Pulmonary artery endothelial cell (primary cell): ENCODE results near the gene OR1F1. TPM values are rescaled to one million over a fixed set of nuclear protein-coding genes. Genes with fewer than 3 reads are reported as not detected.
"Not testable (repeated sequence)": the region's sequence is repeated elsewhere in the genome, so short reads cannot be mapped to it uniquely, and the experiment has no call there.

Experiments
- DNase-seq: peaks from one replicate; pipeline ENCODE4 v3.0.0-alpha.2; 2011; ENCODE audit warnings: low read depth, low spot score
- total RNA-seq: library from RNA; depleted of rRNA; stranded (reverse); fragments of >200 nt; gene quantifications from 2 replicates; pipeline ENCODE4 v1.2.3, GENCODE V29; 2014

OR1F1 gene
- total RNA-seq, 1 donor from 2014 or later: 0.13 TPM

DNA sequence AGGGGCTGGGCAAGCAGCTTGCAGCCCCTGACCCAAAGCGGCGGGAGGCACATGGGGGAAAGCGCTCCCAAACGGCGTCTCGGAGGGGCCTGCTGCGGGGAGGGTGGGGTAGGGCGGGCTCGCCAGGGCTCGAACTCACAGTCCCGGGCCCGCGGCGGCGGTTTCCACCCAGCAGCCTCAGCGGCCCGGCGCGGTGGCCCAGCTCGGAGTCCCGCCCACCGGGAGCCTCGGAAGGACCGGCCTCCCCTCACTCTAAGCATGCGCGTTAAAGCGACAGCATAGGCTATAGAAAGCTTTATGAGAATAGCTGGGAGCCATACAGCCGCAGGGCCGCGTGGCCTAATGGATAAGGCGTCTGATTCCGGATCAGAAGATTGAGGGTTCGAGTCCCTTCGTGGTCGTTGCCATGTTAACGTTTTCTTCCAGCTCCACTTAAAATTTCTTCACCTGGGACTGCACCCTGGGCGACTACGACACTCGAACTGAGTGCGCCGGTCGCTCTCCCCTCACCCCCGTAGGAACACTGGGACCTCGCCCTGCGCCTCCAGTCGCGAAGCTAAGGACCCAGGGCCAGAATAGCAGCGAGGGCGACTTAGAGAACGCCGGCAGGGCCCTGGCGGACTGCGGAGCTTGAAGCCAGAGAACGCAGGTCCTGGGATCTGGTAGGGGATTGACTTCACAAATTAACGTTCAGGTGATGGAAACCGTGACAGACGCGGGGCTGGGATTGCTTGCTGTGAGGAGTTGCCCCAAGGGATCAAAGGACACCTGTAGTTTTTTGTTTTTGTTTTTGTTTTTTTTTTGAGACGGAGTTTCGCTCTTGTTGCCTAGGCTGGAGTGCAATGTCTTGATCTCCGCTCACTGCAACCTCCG is 37.4 kb upstream of the OR1F1 start:
- peak; percentile 73 for DNase-seq

GRCh38 chr16:3152027-3152276 is 36.1 kb upstream of the OR1F1 start:
- no peak for DNase-seq

- peak; percentile 44 for DNase-seq
These were observed 35.6 kb upstream of the OR1F1 start for GRCh38 chr16:3152277-3152990.

- no peak for DNase-seq
These were observed 35.0 kb upstream of the OR1F1 start for GRCh38 chr16:3152991-3153368.

GRCh38 chr16:3155181-3155580 is 32.8 kb upstream of the OR1F1 start:
- no peak for DNase-seq

GRCh38 chr16:3155972-3156371 is 32.0 kb upstream of the OR1F1 start:
- no peak for DNase-seq

DNA sequence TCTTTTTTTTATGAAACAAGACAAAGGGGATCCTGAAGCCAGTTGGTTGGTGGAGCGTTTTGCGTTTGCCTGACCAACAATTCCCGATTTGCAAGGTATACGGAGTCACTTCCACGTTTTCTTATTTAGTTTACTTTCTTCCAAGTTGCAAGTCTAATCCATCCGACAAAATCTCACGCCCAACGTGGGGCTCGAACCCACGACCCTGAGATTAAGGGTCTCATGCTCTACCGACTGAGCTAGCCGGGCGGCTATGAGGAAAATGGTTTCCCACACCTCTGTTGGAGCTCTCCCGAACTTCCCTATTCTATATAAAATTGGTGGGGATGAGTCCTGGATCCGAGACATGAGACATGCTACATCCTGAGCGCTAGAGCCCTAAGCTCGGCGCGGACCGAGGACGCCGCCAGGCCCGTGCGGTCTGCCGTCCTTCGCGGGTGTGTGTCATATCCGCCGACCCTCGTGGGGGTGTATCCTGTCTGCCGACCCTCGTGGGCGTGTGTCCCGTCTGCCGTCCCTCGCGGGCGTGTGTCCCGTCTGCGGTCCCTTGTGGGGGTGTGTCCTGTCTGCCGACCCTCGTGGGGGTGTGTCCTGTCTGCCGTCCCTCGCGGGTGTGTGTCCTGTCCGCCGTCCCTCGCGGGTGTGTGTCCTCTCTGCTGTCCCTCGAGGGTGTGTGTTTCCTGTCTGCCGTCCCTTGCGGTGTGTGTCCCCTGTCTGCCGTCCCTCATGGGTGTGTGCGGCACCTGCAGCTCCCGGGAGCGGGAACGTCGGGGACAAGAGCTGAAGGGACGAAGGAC is 30.6 kb upstream of the OR1F1 start:
- peak; percentile 46 for DNase-seq

- DNase-seq: no peak
These were observed 29.9 kb upstream of the OR1F1 start for GRCh38 chr16:3158026-3158509.

- DNase-seq: peak; percentile 33
These were observed 29.3 kb upstream of the OR1F1 start for GRCh38 chr16:3158510-3159314.

- DNase-seq: no peak
These were observed 26.6 kb upstream of the OR1F1 start for GRCh38 chr16:3161235-3162018.

DNA sequence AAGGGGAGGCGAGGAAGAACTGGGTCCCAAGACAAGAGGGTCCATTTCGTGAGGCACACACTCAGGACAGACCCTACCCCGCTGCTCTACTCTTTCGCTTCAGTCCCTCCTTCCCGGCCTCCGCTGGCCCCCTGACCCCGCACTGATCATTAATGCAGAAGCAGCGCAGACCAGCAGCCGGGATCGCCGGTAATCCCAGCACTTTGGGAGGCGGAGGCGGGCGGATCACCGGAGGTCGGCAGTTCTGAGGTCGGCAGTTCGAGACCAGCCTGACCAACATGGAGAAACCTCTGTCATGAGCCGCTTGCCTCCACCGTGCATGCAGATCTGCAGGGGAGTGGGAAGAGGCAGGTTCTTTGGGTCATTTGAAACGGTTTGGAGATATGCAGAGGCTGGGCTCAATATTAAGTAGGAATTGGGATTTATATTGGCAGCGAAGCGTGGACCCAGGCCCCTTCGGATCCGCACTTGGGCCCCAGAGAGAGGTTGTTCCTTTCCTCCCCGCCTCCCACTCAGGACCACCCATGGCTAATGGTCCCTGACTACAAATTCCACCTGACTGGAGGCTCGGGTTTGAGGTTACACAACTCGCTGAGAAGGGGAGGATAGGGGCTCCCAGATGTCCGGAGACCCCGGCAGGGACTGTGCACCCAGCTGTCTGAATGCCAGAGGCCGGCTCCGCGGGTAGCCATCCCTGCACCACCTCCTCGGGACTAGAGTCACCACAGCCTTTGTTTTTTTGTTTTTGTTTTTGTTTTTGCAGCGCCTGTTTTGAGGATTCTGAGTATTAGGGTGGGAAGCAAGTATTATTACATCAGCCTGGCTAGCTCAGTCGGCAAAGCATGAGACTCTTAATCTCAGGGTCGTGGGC is 23.6 kb upstream of the OR1F1 start:
- no peak for DNase-seq

DNA sequence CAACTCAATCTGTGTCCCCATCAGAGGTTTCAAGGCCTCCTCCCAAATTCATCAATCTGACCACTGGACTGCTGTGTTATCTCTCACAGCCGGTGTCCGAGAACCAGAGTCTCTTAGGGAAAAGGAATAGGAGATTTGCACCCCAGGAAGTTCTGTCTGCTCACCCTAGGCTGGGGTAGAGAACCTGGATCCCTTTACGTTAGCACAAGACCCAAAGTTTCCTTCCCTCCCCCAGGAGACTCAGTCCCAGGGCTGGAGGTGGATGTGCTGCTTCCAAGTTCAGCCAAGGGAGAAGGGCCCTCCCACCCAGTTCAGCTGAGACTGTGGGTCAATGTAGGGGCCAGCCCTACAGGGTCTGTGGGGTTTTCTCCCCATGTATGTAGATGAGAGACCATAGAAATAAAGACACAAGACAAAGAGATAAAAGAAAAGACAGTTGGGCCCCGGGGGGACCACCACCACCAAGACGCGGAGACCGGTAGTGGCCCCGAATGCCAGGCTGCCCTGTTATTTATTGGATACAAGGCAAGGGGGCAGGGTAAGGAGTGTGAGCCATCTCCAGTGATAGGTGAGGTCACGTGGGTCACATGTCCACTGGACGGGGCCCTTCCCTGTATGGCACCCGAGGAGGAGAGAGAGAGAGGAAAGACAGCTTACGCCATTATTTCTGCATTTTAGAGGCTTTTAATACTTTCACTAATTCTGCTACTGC is 22.7 kb upstream of the OR1F1 start:
- DNase-seq: no peak

DNA sequence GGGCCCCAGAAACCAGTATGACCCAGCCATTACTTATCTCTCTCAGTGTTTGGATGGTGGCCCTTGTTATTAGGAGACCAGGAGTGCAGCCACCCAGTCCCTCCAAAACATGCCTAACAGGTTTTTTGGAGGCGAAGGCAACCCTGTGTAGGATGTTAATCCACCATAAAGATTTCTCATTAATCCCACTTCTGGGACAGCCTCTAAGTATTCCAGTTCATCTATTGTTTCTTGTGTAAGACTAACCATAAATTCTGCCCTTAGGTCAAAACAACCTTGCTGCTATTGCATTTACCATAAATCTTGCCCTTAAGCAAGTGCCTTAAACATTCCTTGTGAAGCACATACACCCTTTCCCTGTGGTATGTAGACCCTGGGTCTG is 21.5 kb upstream of the OR1F1 start:
- no peak for DNase-seq

DNA sequence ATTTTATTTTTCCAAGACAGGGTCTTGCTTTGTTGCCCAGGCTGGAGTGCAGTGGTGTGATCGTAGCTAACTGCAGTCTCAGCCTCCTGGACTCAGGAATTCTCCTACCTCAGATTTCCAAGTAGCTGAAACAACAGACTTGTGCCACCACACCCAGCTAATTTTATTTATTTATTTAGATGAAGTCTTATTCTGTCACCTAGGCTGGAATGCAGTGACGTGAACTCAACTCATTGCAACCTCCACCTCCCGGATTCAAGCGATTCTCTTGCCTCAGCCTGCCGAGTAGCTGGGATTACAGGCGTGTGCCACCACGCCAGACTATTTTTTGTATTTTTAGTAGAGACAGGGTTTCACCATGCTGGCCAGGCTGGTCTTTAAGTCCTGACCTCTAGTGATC is 19.3 kb upstream of the OR1F1 start:
- DNase-seq: not testable (repeated sequence)

GRCh38 chr16:3170440-3171180 is 17.4 kb upstream of the OR1F1 start:
- no peak for DNase-seq

DNA sequence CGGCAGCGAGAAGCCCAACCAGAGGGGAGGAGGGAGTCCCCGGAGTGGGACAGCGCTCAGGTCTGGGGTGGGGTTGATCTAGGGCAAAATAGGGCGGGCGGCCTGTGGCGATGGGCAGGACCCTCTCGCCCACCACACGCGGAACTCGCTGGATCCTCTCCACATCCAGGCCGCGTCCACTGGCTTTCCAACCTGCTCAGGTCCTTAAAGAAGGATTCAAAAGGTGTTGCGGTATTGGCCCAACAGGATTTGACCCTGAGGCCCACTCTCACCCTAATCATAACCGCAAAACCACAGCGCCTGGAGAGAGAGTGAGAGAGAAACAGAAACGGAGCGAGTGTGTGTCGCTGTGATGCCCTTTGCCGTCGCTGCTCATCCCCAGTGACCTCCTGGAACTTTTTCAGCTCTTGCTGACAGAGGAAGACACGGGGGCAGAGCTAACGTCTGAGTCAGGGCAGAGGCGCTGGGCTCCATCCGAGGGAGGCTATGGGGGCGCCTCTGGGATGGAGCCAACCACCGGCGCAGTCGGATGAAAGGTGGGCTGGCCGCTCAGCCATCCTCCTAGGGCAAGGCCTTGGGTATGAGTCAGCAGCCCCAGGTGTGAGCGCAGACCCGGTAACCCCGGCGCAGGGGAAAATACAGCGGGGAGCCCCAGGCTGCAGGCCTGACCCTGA is 16.7 kb upstream of the OR1F1 start:
- DNase-seq: no peak

- DNase-seq: no peak
These were observed 16.0 kb upstream of the OR1F1 start for GRCh38 chr16:3171855-3172593.
